ENCODE data around the gene EFCAB5. TPM values are rescaled to one million over a fixed set of nuclear protein-coding genes. Genes with fewer than 3 reads are reported as not detected.

EFCAB5 gene
- total and polyA plus RNA-seq, 2 of the 8 experiments (the other 6 are each of a cell fraction or from before 2014, with no cell fraction given) = 0.05 to 0.34 TPM

GRCh38 chr17:30112794-30113193 lies 171.4 kb downstream of the EFCAB5 start:
- H3K79me2 ChIP-seq (ENCODE audit: control insufficient read depth in 1 of 2, insufficient read depth in 2 of 2, low read length in 2 of 2) = peaks cover 0 to 12% of the 10 kb centered on the region in 2 experiments; a peak in 3 of 4 replicates
- no peak overlapping the region for H3K23ac ChIP-seq (ENCODE audit: insufficient read length)
- FAIRE-seq (no peak), DNase-seq (ENCODE audit: low read depth in 1 of 2, low spot score in 2 of 2) (no peak)
- no peak overlapping the region for H4K8ac ChIP-seq (ENCODE audit: extremely low read depth, insufficient read depth, low read length)
- H2BK120ac ChIP-seq (replicated peaks; ENCODE audit: low read depth, low read length) = no peak overlapping the region
- ChIA-PET CTCF (ENCODE audit: partially characterized antibody) (interaction anchor here (2.2 to 2.6 kb wide), 2 partner anchors 8 to 12 kb away, joined by 12 to 14 read pairs; no protein-coding TSS in a partner anchor), POLR2A (ENCODE audit: partially characterized antibody) (interaction anchor here (1.6 kb wide), 1 partner anchor 8 kb away, joined by 5 read pairs; no protein-coding TSS in a partner anchor)
- H4K91ac ChIP-seq (replicated peaks; ENCODE audit: insufficient read length, low read length) = no peak overlapping the region
- H3K18ac ChIP-seq (ENCODE audit: extremely low read depth, low read length) = no peak overlapping the region
- H3K36me3 ChIP-seq (ENCODE audit: control insufficient read depth in 2 of 4, insufficient read depth in 4 of 4, low read length in 3 of 4) = no peaks in the 10 kb centered on the region
- 0 out of 2 replicates have a peak overlapping the region, but pooled peaks have one; percentile 55 for H2BK15ac ChIP-seq (ENCODE audit: low read length)
- H3K4ac ChIP-seq (replicated peaks; ENCODE audit: insufficient read length, low read depth, low read length) = no peak overlapping the region
- H3K23me2 ChIP-seq (ENCODE audit: low read depth, low read length) = peaks cover 5% of the 10 kb centered on the region
- H2BK20ac ChIP-seq (ENCODE audit: low read length) = no peak overlapping the region
- H2AFZ ChIP-seq (ENCODE audit: low read length) = 0 out of 2 replicates have a peak overlapping the region, but pooled peaks have one; percentile 5
- TF ChIP-seq CBX5 (IDR thresholded peaks at IDR 0.05; ENCODE audit: low read depth, low read length) (no peak), EZH2 (IDR thresholded peaks at IDR 0.05; ENCODE audit: low read depth, low read length, severe bottlenecking) (no peak), ASH2L (IDR thresholded peaks at IDR 0.05; ENCODE audit: low read length) (no peak), TAF7 (optimal IDR thresholded peaks at IDR 0.05; ENCODE audit: borderline replicate concordance, low read depth, low read length) (no peak), SP2 (IDR thresholded peaks at IDR 0.05; ENCODE audit: low read length) (no peak), TCF12 (IDR thresholded peaks at IDR 0.05; ENCODE audit: low read depth, low read length) (no peak), BACH1 (IDR thresholded peaks at IDR 0.05; ENCODE audit: low read length) (no peak), RFX5 (IDR thresholded peaks at IDR 0.05; ENCODE audit: borderline replicate concordance, low read depth, low read length) (no peak), RAD21 (IDR thresholded peaks at IDR 0.05 in 1 of 2, conservative IDR thresholded peaks at IDR 0.05 in 1 of 2; ENCODE audit: low read depth in 2 of 2, low read length in 2 of 2) (no peak), TBP (IDR thresholded peaks at IDR 0.05; ENCODE audit: low read depth, low read length) (no peak), SP1 (IDR thresholded peaks at IDR 0.05; ENCODE audit: low read depth, low read length) (no peak), E2F6 (IDR thresholded peaks at IDR 0.05) (no peak)
- H2AK5ac ChIP-seq (ENCODE audit: low read depth, low read length) = no peak overlapping the region
- no peak overlapping the region for H3K56ac ChIP-seq (replicated peaks; ENCODE audit: insufficient read length, low read depth, low read length)
- no peak overlapping the region for H2BK12ac ChIP-seq (ENCODE audit: low read depth, low read length)
- no peak overlapping the region for H3K9ac ChIP-seq (replicated peaks in 1 of 4; ENCODE audit: extremely low read depth in 1 of 4, low read depth in 3 of 4, low read length in 3 of 4)
- no peaks in the 10 kb centered on the region for H4K20me1 ChIP-seq (replicated peaks in 1 of 2; ENCODE audit: control insufficient read depth in 1 of 2, insufficient read depth in 2 of 2, low read length in 2 of 2)
- H3K27me3 ChIP-seq (replicated peaks in 1 of 4; ENCODE audit: control insufficient read depth in 3 of 4, extremely low read depth in 1 of 4, insufficient read depth in 3 of 4, low read length in 3 of 4) = no peaks in the 10 kb centered on the region
- no peak overlapping the region for H3K14ac ChIP-seq (ENCODE audit: insufficient read length)
- no peaks in the 10 kb centered on the region for H3K9me3 ChIP-seq (ENCODE audit: insufficient read depth in 2 of 2, low read depth in 1 of 2, low read length in 1 of 2)
- no peak overlapping the region for H3K27ac ChIP-seq (ENCODE audit: low read depth, low read length)
- H3K79me1 ChIP-seq (ENCODE audit: low read depth, low read length) = no peaks in the 10 kb centered on the region
- no peak overlapping the region for H3K4me3 ChIP-seq (ENCODE audit: extremely low read depth in 1 of 4, insufficient read depth in 2 of 4, low read depth in 3 of 4, low read length in 4 of 4)
- H3K4me2 ChIP-seq (ENCODE audit: insufficient read depth in 1 of 2, low read depth in 2 of 2, low read length in 2 of 2) = no peak overlapping the region
- no peak overlapping the region for H4K5ac ChIP-seq (ENCODE audit: insufficient read length, low read depth, low read length)
- no peaks in the 10 kb centered on the region for H3K4me1 ChIP-seq (replicated peaks in 1 of 4; ENCODE audit: control insufficient read depth in 3 of 4, insufficient read depth in 4 of 4, low read length in 3 of 4)
- no peak overlapping the region for H2BK5ac ChIP-seq (ENCODE audit: low read depth, low read length)
